Hypothalamus (tissue), 51 donors: ENCODE results near the gene TRMT13.

Source experiments
- DNase-seq, 51 donors: peaks; one replicate each; lab custom pipeline; 2025; lab: John Stamatoyannopoulos, UW

TRMT13 gene

GRCh38 chr1:100132566-100133477 is at the start of gene TRMT13, which contains the start of gene SASS6:
TSS of gene TRMT13 (plus strand) at chr1:100133163. CDS start at chr1:100133169, 6 bp downstream.
TSS of gene SASS6 (minus strand) at chr1:100132930. CDS start at chr1:100132814, 116 bp downstream.
- peak; percentile 76 to 98 (median 93) for DNase-seq

DNA sequence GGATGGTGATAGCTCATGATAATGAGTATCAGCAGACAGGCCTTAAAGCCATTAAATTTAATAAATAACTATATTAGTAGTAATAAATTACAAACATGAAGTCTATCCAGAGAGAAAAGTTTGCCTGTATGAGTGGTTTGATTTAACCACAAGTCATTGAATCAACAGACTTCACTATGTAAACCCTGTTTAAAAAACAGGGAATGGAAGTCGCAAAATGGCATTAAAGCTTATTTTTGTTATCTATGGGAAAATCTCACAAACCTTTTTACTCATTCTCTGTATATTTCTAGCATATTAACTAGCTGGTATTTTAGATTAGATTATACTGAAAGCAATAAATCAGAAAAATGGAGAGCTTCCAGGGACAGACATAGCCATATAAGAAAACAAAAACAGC is 45.6 kb upstream of the TRMT13 start:
- DNase-seq: no peak

DNA sequence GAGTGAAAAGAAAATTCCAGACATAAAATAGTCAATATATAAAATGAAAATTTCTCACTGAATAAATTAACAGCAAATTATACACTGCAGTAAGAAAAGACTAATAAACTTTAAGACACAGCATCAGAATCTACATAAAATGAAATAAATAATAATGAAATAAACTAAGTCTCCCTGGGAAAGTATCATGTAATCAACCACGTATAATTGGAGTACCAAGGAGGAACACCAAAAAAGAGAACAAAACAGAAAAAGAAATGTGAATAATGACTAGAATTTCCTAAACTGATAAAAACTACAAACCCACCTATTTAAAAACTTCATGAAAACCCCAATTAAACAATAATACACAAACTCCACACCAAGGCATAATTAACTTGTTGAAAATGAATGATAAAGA is 43.9 kb upstream of the TRMT13 start:
- no peak for DNase-seq

DNA sequence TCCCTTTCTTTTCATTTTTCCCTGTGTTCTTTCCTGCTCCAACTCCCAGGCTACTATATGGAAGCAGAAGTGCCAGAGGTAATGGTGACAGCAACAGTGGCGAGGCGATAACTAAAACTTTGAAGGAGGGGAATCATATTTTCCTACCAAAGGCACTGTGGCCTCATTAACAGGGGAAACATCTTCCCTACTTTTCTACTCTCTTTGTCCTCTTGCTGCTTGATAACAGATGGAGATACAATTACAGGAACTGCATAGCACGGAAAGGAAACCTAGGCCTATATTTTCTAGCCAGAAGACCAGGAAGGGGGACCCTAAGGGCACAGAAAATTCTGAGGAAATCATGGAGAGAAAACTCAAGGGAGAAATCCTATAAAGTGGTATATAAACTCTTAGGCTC is 42.5 kb upstream of the TRMT13 start:
- DNase-seq: no peak

GRCh38 chr1:100100202-100100601 is 32.8 kb upstream of the TRMT13 start:
- no peak for DNase-seq

- DNase-seq: no peak
These were observed 31.4 kb upstream of the TRMT13 start for GRCh38 chr1:100101564-100101963.

DNA sequence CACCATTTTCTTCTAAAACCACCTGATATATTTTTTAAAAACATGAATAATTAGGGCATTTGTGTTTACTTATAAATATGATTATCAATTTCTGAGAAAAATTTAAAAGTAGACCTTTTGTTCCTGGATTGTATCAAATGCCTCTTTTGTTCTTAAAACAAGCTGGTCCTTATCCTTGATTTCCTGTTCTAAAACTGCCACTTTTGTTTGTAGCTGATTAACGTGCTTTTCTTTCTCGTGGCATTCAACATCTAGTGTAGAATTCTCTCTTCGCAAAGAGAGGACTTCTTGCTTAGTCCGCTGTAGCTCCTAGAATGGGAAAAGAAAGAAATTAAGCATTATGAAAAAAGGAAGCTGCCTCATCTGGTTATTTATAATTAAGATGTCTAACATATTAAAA is 25.3 kb upstream of the TRMT13 start:
- no peak for DNase-seq

DNA sequence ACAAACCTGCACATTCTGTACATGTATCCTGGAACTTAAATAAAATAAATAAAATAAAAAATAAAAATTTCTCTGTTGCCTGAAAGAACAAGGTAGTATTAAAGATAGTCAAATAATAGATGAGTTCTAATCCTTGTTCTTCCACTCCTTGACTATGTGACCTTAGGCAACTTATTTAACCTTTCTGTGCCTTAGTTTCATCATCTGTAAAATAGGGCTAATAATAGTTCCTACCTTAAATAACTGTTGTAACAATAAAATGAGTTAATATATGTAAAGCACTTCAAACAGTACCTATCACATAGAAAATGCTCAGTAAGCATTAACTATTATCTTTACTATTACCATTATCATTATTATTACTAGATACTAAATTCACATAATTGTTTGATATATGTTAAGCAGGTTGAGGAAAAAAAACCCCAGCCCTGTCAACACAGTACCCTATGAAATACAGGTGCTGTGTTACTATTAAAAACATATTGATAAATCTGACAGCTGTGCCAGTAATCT is 23.4 kb upstream of the TRMT13 start:
- no peak for DNase-seq

DNA sequence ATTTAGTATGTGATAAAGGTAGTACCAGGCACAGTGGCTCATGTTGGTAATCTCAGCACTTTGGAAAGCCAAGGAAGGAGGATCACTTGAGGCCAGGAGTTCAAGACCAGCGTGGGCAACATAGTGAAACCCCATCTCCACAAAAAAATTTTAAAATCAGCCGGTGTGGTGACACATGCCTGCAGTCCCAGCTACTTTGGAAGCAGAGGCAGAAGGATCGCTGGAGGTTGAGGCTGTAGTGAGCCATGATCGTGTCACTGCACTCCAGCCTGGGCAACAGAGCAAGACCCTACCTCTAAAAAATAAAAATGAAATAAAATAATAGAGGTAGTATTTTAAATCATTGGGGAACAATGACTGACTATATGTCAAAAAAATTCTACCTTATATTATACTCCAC is 17.4 kb upstream of the TRMT13 start:
- DNase-seq: no peak

- DNase-seq: no peak
These were observed 10.8 kb upstream of the TRMT13 start for GRCh38 chr1:100122177-100122576.

- no peak for DNase-seq
These were observed 5.7 kb upstream of the TRMT13 start for GRCh38 chr1:100127226-100127625.

GRCh38 chr1:100130552-100131077 is 2.3 kb upstream of the TRMT13 start:
- DNase-seq: no peak

GRCh38 chr1:100131623-100132022 is 1.3 kb upstream of the TRMT13 start:
- no peak for DNase-seq

DNA sequence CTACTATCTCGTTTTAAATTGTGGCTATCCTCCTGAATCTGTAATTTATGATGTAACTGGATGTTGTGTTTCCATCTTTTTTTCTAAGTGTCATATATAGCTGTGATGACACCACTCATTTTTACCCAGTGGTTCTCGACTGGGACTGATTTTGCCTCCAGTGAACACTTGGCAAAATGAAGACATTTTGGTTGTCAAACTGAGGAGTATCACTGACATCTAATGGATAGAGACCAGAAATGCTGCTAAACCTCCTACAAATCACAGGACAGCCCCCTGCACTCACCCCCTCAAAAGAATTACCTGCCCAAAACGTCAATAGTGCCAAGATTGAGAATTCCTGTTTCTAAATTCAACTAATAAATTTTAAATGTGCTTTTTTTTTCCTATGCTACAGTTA is 1.9 kb downstream of the TRMT13 start:
- DNase-seq: no peak

DNA sequence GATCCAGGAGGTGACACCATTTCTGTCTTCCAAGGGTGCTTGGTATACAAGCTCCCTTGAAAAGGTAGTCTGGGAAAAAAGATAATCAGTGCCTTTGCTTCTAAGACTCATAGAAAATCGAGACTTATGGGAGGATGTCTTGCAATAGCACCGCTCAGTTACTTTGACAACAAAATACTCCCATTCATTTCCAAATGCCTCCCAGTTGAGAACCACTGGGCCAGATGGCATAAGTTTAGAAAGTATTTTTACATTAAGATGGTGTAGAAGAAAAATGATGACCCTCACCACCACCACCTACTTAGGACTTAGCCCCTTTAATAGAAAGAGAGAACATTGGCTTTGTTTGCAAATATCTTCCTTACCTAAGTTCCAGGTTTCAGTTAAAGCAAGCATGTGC is 4.6 kb downstream of the TRMT13 start:
- no peak for DNase-seq

DNA sequence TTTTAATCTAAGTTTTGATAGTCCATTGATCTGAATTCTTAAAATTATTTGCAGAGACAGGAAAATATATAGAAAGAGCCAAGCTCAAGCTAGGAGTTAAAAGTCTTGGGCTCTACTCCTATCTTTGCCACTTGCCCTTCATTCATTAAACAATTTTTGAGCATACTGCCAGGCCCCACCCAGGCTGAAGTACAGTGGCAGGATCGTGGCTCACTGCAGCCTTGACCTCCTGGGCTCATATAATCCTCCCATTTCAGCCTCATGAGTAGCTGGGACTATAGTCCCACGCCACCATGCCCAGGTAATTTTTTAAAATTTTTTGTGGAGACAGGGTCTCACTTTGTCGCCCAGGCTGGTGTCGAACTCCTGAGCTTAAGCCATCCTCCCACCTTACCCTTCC is 8.2 kb downstream of the TRMT13 start:
- no peak for DNase-seq

GRCh38 chr1:100142343-100142742 is 9.4 kb downstream of the TRMT13 start:
- no peak for DNase-seq

- no peak for DNase-seq
These were observed 12.2 kb downstream of the TRMT13 start for GRCh38 chr1:100145116-100145515.

GRCh38 chr1:100146958-100147357 is 14.0 kb downstream of the TRMT13 start:
- DNase-seq: no peak

DNA sequence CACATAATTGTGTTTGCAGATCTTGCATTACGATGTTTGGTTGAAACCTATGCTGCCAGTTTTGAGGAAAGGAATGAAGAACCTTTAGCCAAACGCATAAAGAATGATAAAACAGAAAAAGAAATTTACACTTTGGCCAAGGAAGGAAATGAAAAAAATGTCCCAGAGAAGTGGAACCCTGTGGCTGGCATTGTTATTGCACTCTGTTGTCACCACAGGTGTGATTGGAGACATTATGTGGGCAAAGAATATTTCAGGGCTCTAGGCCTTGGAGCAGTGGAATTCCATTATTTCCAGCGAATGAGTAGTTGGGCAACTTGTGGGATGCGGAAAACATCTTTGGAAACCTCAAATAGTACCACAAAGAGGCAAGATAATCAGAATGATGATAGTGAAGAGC is 14.9 kb downstream of the TRMT13 start:
- no peak for DNase-seq

DNA sequence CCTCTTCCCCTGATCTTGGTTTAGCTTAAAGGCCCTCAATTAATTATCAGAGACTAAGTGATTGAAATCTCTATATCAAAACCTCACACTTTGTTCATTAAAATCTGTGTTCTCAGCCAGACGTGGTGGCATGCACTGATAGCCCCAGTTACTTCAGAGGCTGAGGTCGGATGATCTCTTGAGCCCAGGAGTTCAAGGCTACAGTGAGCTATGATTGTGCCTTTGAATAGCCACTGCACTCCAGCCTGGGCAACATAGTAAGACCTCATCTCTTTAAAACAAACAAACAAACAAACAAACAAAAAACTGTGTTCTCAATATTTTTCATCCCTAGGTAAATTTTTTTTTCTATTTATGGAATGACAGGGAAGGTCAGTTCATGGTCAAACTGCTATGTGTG is 18.7 kb downstream of the TRMT13 start:
- no peak for DNase-seq

DNA sequence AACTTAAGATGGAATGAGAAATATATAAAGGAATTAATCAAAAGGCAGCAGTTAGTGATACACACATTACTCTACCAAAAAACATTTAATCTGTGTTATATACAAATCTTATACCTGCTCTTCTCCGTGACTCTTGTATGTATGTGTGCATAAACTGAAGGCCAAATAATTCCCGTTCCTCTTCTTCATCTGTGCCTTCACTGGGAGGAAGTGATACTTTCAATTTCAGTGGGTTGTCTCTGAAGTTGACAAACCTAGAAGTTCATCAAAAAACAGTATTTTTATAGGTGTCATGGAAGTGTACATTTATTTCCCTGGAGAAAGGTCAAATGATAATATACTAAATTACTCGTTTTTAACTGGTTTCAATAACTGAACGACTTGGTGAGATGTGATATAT is 19.3 kb downstream of the TRMT13 start:
- DNase-seq: no peak
